HG03066 (cell line): ENCODE data around the gene CDC14B.
"Not testable (repeated sequence)": the region's sequence is repeated elsewhere in the genome, so short reads cannot be mapped to it uniquely, and the experiment has no call there.

Experiments used
- ATAC-seq: cut with Tn5 transposase; IDR thresholded peaks from one replicate; pipeline ENCODE4 v1.9.1; 2021; ENCODE audit warnings: low read depth; ENCODE audit not compliant: unreplicated experiment

CDC14B gene

GRCh38 chr9:96505316-96505991 is 114.2 kb downstream of the CDC14B start:
- ATAC-seq: no peak

- ATAC-seq: no peak
These were observed 115.7 kb downstream of the CDC14B start for GRCh38 chr9:96503918-96504317.

- not testable (repeated sequence) for ATAC-seq
These were observed 116.3 kb downstream of the CDC14B start for GRCh38 chr9:96503374-96503748.

GRCh38 chr9:96502539-96503373 is 116.9 kb downstream of the CDC14B start:
- no peak for ATAC-seq

GRCh38 chr9:96501633-96502538 is 117.8 kb downstream of the CDC14B start:
- ATAC-seq: no peak

- no peak for ATAC-seq
These were observed 118.7 kb downstream of the CDC14B start for GRCh38 chr9:96500696-96501632.

GRCh38 chr9:96499257-96499656 is 120.4 kb downstream of the CDC14B start:
- no peak for ATAC-seq

GRCh38 chr9:96498796-96499195 is 120.8 kb downstream of the CDC14B start:
- ATAC-seq: no peak

GRCh38 chr9:96497117-96497399 is 122.6 kb downstream of the CDC14B start:
- ATAC-seq: no peak

GRCh38 chr9:96496368-96497116 is 123.1 kb downstream of the CDC14B start:
- ATAC-seq: no peak

- ATAC-seq: no peak
These were observed 124.3 kb downstream of the CDC14B start for GRCh38 chr9:96495341-96495740.

GRCh38 chr9:96494215-96494800 is 125.3 kb downstream of the CDC14B start:
- no peak for ATAC-seq

- no peak for ATAC-seq
These were observed 125.9 kb downstream of the CDC14B start for GRCh38 chr9:96493757-96494156.

GRCh38 chr9:96492993-96493531 is 126.6 kb downstream of the CDC14B start:
- ATAC-seq: no peak

GRCh38 chr9:96491880-96492525 is 127.6 kb downstream of the CDC14B start:
- ATAC-seq: no peak

GRCh38 chr9:96491079-96491879 is 128.4 kb downstream of the CDC14B start:
- ATAC-seq: no peak

- ATAC-seq: no peak
These were observed 129.0 kb downstream of the CDC14B start for GRCh38 chr9:96490534-96491078.
